ENCODE measurements around the gene HMCN1.

DNA sequence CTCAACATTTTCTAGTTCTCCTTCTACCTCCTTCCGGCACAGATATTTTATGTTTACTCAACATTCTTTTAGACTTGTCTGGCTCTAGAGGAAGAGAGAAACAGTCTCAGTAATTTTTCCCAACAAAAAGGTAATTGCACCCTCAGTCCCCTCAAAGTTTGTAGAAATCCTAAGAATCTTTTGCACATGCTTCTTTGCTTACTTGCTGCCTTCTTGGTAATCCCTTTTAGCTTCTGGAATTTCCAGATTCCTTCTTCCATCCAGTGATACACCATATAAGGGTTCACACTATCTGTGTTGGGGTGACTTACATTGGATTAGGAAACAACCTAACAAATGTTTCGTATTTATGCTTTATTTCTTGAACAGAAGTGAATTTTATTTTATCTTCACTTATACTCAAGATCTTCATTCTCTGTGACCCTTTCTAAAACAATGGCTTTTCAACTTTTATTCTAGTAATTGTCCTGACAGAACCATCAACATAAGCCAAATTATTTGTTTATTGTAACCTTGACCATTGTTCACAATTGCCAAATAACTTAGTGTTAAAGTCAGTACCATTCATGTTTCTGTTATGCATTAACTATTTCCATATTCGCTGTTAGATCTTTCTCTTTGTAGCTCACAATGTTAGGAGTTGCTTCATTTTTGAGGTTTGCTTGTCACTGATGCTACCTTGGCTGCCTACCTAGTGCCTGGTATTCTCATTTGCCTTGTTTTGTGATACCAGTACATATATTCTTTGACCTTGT, 238.1 kb downstream of the HMCN1 start:
- TF ChIP-seq CTCF (IDR thresholded peaks at IDR 0.05; ENCODE audit: low read length), result no peak
- TF ChIP-seq EZH2phosphoT487 (IDR thresholded peaks at IDR 0.05; ENCODE audit: low read length), result no peak
- TF ChIP-seq EZH2 (optimal IDR thresholded peaks at IDR 0.05; ENCODE audit: low read depth, low read length), result no peak
